ENCODE measurements around the gene COLEC11. TPM values are rescaled to one million over a fixed set of nuclear protein-coding genes. Genes with fewer than 3 reads are reported as not detected.

The COLEC11 gene
- total and polyA plus RNA-seq, 2 of the 13 experiments (the other 11 are each of a cell fraction or from before 2014, with no cell fraction given), result 1.5 to 3.0 TPM

DNA sequence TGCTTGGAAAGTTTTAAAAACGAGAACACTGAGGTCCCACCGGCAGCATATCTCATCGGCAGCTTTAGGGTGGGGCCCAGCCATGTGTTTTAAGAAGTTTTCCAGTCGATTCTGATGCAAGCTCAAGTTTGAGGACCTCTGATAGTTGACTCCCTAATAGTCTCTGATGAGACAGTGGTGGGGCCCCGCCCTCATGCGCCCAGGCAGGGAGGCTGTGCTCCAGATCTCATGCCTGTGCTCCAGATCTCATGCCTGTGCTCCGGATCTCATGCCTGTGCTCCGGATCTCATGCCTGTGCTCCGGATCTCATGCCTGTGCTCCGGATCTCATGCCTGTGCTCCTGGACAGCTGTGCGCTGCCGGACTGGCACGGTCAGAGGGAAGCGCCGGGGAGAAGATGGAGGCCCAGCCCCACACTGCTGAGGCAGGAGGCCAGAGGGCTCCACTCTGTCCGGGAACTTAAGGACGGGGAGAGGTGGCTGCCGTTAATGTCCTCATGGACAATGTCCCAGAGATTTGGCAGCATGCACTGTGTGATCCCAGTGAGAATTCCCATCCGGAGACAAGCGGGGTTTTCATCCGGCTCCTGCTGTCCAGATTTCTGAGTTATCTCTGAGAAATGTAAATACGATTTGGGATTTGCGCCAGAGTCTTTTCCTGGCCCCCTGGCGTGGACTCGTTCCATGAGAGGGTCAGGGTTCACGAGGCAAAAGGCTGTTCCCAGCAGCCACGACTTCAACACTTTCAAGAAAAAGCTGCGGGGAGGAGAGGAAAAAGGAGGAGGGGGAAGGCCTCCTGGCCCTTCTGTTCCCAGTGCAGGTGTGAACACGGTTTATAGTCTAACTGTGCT is 9.4 kb upstream of the COLEC11 start (continued):
- TF ChIP-seq, protein P1, sequence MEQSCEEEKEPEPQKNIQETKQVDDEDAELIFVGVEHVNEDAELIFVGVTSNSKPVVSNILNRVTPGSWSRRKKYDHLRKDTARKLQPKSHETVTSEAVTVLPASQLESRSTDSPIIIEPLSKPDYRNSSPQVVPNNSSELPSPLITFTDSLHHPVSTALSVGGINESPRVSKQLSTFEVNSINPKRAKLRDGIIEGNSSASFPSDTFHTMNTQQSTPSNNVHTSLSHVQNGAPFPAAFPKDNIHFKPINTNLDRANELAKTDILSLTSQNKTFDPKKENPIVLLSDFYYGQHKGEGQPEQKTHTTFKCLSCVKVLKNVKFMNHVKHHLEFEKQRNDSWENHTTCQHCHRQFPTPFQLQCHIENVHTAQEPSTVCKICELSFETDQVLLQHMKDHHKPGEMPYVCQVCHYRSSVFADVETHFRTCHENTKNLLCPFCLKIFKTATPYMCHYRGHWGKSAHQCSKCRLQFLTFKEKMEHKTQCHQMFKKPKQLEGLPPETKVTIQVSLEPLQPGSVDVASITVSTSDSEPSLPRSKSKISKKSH (CRISPR knock-in tag; IDR thresholded peaks at IDR 0.05; ENCODE audit: borderline replicate concordance), result no peak
- TF ChIP-seq ZNF766 (CRISPR knock-in tag; IDR thresholded peaks at IDR 0.05; ENCODE audit: borderline replicate concordance) (peak; percentile 74; the same call in 1 of the 2 replicates), SMARCC2 (IDR thresholded peaks at IDR 0.05) (no peak), PAWR (CRISPR knock-in tag; IDR thresholded peaks at IDR 0.05; ENCODE audit: borderline replicate concordance) (no peak), ZNF431 (CRISPR knock-in tag; IDR thresholded peaks at IDR 0.05; ENCODE audit: borderline replicate concordance, low read depth) (no peak), ZMYM4 (CRISPR knock-in tag; IDR thresholded peaks at IDR 0.05) (peak; percentile 49; the same call in 1 of the 2 replicates), NR2F1 (CRISPR knock-in tag; IDR thresholded peaks at IDR 0.05) (peak; percentile 68 to 78; a peak in 3 of 4 replicates), LCORL (IDR thresholded peaks at IDR 0.05) (no peak), LCORL (CRISPR knock-in tag; IDR thresholded peaks at IDR 0.05) (peak; percentile 87), ZBTB21 (CRISPR knock-in tag; IDR thresholded peaks at IDR 0.05) (no peak), ISL2 (CRISPR knock-in tag; IDR thresholded peaks at IDR 0.05) (peak; percentile 79), SIN3B (IDR thresholded peaks at IDR 0.05; ENCODE audit: low read length) (no peak), MED13 (CRISPR knock-in tag; IDR thresholded peaks at IDR 0.05) (peak; percentile 41), POGK (CRISPR knock-in tag; conservative IDR thresholded peaks at IDR 0.05) (peak; percentile 47; the same call in 1 of the 2 replicates)
- TF ChIP-seq, protein P2, sequence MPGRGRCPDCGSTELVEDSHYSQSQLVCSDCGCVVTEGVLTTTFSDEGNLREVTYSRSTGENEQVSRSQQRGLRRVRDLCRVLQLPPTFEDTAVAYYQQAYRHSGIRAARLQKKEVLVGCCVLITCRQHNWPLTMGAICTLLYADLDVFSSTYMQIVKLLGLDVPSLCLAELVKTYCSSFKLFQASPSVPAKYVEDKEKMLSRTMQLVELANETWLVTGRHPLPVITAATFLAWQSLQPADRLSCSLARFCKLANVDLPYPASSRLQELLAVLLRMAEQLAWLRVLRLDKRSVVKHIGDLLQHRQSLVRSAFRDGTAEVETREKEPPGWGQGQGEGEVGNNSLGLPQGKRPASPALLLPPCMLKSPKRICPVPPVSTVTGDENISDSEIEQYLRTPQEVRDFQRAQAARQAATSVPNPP (CRISPR knock-in tag; IDR thresholded peaks at IDR 0.05), result 0 out of 2 replicates have a peak, but pooled peaks have one; percentile 62
- TF ChIP-seq, protein P3, sequence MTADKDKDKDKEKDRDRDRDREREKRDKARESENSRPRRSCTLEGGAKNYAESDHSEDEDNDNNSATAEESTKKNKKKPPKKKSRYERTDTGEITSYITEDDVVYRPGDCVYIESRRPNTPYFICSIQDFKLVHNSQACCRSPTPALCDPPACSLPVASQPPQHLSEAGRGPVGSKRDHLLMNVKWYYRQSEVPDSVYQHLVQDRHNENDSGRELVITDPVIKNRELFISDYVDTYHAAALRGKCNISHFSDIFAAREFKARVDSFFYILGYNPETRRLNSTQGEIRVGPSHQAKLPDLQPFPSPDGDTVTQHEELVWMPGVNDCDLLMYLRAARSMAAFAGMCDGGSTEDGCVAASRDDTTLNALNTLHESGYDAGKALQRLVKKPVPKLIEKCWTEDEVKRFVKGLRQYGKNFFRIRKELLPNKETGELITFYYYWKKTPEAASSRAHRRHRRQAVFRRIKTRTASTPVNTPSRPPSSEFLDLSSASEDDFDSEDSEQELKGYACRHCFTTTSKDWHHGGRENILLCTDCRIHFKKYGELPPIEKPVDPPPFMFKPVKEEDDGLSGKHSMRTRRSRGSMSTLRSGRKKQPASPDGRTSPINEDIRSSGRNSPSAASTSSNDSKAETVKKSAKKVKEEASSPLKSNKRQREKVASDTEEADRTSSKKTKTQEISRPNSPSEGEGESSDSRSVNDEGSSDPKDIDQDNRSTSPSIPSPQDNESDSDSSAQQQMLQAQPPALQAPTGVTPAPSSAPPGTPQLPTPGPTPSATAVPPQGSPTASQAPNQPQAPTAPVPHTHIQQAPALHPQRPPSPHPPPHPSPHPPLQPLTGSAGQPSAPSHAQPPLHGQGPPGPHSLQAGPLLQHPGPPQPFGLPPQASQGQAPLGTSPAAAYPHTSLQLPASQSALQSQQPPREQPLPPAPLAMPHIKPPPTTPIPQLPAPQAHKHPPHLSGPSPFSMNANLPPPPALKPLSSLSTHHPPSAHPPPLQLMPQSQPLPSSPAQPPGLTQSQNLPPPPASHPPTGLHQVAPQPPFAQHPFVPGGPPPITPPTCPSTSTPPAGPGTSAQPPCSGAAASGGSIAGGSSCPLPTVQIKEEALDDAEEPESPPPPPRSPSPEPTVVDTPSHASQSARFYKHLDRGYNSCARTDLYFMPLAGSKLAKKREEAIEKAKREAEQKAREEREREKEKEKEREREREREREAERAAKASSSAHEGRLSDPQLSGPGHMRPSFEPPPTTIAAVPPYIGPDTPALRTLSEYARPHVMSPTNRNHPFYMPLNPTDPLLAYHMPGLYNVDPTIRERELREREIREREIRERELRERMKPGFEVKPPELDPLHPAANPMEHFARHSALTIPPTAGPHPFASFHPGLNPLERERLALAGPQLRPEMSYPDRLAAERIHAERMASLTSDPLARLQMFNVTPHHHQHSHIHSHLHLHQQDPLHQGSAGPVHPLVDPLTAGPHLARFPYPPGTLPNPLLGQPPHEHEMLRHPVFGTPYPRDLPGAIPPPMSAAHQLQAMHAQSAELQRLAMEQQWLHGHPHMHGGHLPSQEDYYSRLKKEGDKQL (CRISPR knock-in tag; IDR thresholded peaks at IDR 0.05; ENCODE audit: low read depth), result peak; percentile 25; the same call in 1 of the 2 replicates
- TF ChIP-seq, protein P4, sequence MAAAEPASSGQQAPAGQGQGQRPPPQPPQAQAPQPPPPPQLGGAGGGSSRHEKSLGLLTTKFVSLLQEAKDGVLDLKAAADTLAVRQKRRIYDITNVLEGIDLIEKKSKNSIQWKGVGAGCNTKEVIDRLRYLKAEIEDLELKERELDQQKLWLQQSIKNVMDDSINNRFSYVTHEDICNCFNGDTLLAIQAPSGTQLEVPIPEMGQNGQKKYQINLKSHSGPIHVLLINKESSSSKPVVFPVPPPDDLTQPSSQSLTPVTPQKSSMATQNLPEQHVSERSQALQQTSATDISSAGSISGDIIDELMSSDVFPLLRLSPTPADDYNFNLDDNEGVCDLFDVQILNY (CRISPR knock-in tag; conservative IDR thresholded peaks at IDR 0.05), result no peak
